CD8-positive, alpha-beta memory T cell (primary cell): ENCODE measurements around the gene PDE8A. TPM values are rescaled to one million over a fixed set of nuclear protein-coding genes. Genes with fewer than 3 reads are reported as not detected.

Experiments
- CTCF ChIA-PET: fragments of 350-600 bp; sonication (Branson Sonifier 250); formaldehyde crosslinking; loops from one replicate; lab custom pipeline; 2021; ENCODE audit warnings: antibody characterized with exemption; lab: Charles Lee
- POLR2A ChIA-PET: fragments of 350-600 bp; sonication (Branson Sonifier 250); formaldehyde crosslinking; loops from one replicate; lab custom pipeline; 2021; ENCODE audit warnings: antibody characterized with exemption; lab: Charles Lee
- DNase-seq, 5 donors: peaks; one replicate each; pipeline versions ENCODE4 v3.0.0 to v3.0.0-alpha.2; 2020 to 2022; ENCODE audit warnings: mixed read lengths in 1 of 5
- H3K27ac ChIP-seq: one replicate; pipeline ENCODE4 v1.7.0; 2013; ENCODE audit warnings: low read depth, mild to moderate bottlenecking, low read length, moderate library complexity
- H3K27me3 ChIP-seq: 2 replicates; pipeline ENCODE4 v1.7.0; 2013; ENCODE audit warnings: low read length, mild to moderate bottlenecking; ENCODE audit not compliant: insufficient read depth, poor library complexity, severe bottlenecking
- H3K36me3 ChIP-seq: 2 replicates; pipeline ENCODE4 v1.7.0; 2013; ENCODE audit warnings: mild to moderate bottlenecking, low read length, moderate library complexity; ENCODE audit not compliant: insufficient read depth
- H3K4me1 ChIP-seq: 2 replicates; pipeline ENCODE4 v1.7.0; 2013; ENCODE audit warnings: mild to moderate bottlenecking, low read length, moderate library complexity; ENCODE audit not compliant: insufficient read depth
- H3K4me3 ChIP-seq: 2 replicates; pipeline ENCODE4 v1.7.0; 2013; ENCODE audit warnings: mild to moderate bottlenecking, low read length
- H3K9me3 ChIP-seq: 2 replicates; pipeline ENCODE4 v1.7.0; 2013; ENCODE audit warnings: mild to moderate bottlenecking, low read length
- H3K27ac Mint-ChIP-seq, 8 donors: one replicate each; pipeline ENCODE4 v1.8.0; 2020 to 2021; ENCODE audit warnings: mixed read lengths in 8 of 8, mild to moderate bottlenecking in 6 of 8, inconsistent platforms in 3 of 8, moderate library complexity in 3 of 8
- H3K27me3 Mint-ChIP-seq, 2 donors: one replicate each; pipeline ENCODE4 v1.8.0; 2020 to 2021; ENCODE audit warnings: mixed read lengths in 2 of 2, mild to moderate bottlenecking in 1 of 2, moderate library complexity in 1 of 2
- H3K36me3 Mint-ChIP-seq, 3 donors: one replicate each; pipeline ENCODE4 v1.8.0; 2020 to 2021; ENCODE audit warnings: mixed read lengths in 3 of 3, inconsistent platforms in 1 of 3, mild to moderate bottlenecking in 1 of 3
- H3K4me1 Mint-ChIP-seq, 3 donors: one replicate each; pipeline ENCODE4 v1.8.0; 2020 to 2021; ENCODE audit warnings: mixed read lengths in 3 of 3, inconsistent platforms in 1 of 3, mild to moderate bottlenecking in 1 of 3
- H3K4me3 Mint-ChIP-seq, 7 donors: one replicate each; pipeline ENCODE4 v1.8.0; 2020 to 2021; ENCODE audit warnings: mixed read lengths in 7 of 7, mild to moderate bottlenecking in 6 of 7, moderate library complexity in 4 of 7, inconsistent platforms in 2 of 7
- H3K9me3 Mint-ChIP-seq, 5 donors: one replicate each; pipeline ENCODE4 v1.8.0; 2020 to 2022; ENCODE audit warnings: mixed read lengths in 5 of 5, mild to moderate bottlenecking in 3 of 5, moderate library complexity in 2 of 5, inconsistent platforms in 1 of 5
- polyA plus RNA-seq: library from polyadenylated mRNA; unstranded; fragments of 300-500 nt; fragmentation: Illumina TruSeq; gene quantifications from one replicate; pipeline ENCODE4 v1.2.3, GENCODE V29; 2021
- total RNA-seq, 2 experiments: library from RNA; stranded (reverse); gene quantifications; one replicate each; pipeline ENCODE4 v1.2.3, GENCODE V29; 2021

PDE8A gene
- total and polyA plus RNA-seq, 3 experiments from 2014 or later, result 4.4 to 17.6 (median 14.3) TPM

GRCh38 chr15:85095566-85095965, 113.9 kb downstream of the PDE8A start:
- no peaks in the 10 kb centered on the region for H3K27me3 ChIP-seq
- Mint-ChIP-seq H3K27me3 (no peaks in the 10 kb centered on the region), H3K27ac (no peak overlapping the region), H3K9me3 (no peaks in the 10 kb centered on the region), H3K36me3 (peaks cover 17 to 52% (median 24%) of the 10 kb centered on the region in 3 donors), H3K4me3 (no peak overlapping the region), H3K4me1 (peaks cover 0 to 7% (median 7%) of the 10 kb centered on the region in 3 donors)
- no peak for DNase-seq
- POLR2A ChIA-PET, result no interaction called here
- no peak overlapping the region for H3K4me3 ChIP-seq
- peaks cover 6% of the 10 kb centered on the region for H3K4me1 ChIP-seq
- CTCF ChIA-PET, result interaction anchor here (1.8 kb wide), 1 partner anchor 9 kb away, joined by 5 read pairs; no protein-coding TSS in a partner anchor
- H3K9me3 ChIP-seq, result no peaks in the 10 kb centered on the region
- H3K27ac ChIP-seq, result no peak overlapping the region
- peaks cover 6% of the 10 kb centered on the region for H3K36me3 ChIP-seq

GRCh38 chr15:85097250-85097649, 115.6 kb downstream of the PDE8A start:
- peaks cover 9% of the 10 kb centered on the region for H3K4me1 ChIP-seq
- ChIA-PET CTCF (no interaction called here), POLR2A (no interaction called here)
- H3K9me3 Mint-ChIP-seq, result no peaks in the 10 kb centered on the region
- H3K4me3 Mint-ChIP-seq, result no peak overlapping the region
- H3K36me3 ChIP-seq, result peaks cover 4% of the 10 kb centered on the region
- H3K4me3 ChIP-seq, result no peak overlapping the region
- no peaks in the 10 kb centered on the region for H3K27me3 ChIP-seq
- no peak overlapping the region for H3K27ac ChIP-seq
- peaks cover 14 to 35% (median 18%) of the 10 kb centered on the region in 3 donors for H3K36me3 Mint-ChIP-seq
- DNase-seq, result no peak
- H3K4me1 Mint-ChIP-seq, result peaks cover 0 to 7% (median 7%) of the 10 kb centered on the region in 3 donors
- H3K27ac Mint-ChIP-seq, result no peak overlapping the region
- H3K27me3 Mint-ChIP-seq, result no peaks in the 10 kb centered on the region
- H3K9me3 ChIP-seq, result no peaks in the 10 kb centered on the region

- no peaks in the 10 kb centered on the region for H3K9me3 ChIP-seq
- DNase-seq, result no peak
- H3K27ac ChIP-seq, result no peak overlapping the region
- H3K27me3 ChIP-seq, result no peaks in the 10 kb centered on the region
- Mint-ChIP-seq H3K36me3 (peaks cover 11 to 31% (median 18%) of the 10 kb centered on the region in 3 donors), H3K27me3 (no peaks in the 10 kb centered on the region), H3K9me3 (no peaks in the 10 kb centered on the region), H3K4me3 (no peak overlapping the region), H3K4me1 (peaks cover 0 to 7% (median 7%) of the 10 kb centered on the region in 3 donors), H3K27ac (no peak overlapping the region)
- peaks cover 9% of the 10 kb centered on the region for H3K4me1 ChIP-seq
- POLR2A ChIA-PET, result no interaction called here
- H3K4me3 ChIP-seq, result no peak overlapping the region
- CTCF ChIA-PET, result no interaction called here
- H3K36me3 ChIP-seq, result no peaks in the 10 kb centered on the region
These were observed 116.1 kb downstream of the PDE8A start for GRCh38 chr15:85097725-85098124.

GRCh38 chr15:85099195-85099803, 117.6 kb downstream of the PDE8A start:
- Histone ChIP-seq H3K27me3 (no peaks in the 10 kb centered on the region), H3K36me3 (no peaks in the 10 kb centered on the region), H3K4me3 (no peak overlapping the region), H3K9me3 (no peaks in the 10 kb centered on the region), H3K27ac (no peak overlapping the region), H3K4me1 (peaks cover 9% of the 10 kb centered on the region)
- H3K4me3 Mint-ChIP-seq, result no peak overlapping the region
- peaks cover 4 to 7% (median 7%) of the 10 kb centered on the region in 3 donors for H3K4me1 Mint-ChIP-seq
- ChIA-PET POLR2A (no interaction called here), CTCF (no interaction called here)
- peaks cover 8 to 20% (median 12%) of the 10 kb centered on the region in 3 donors for H3K36me3 Mint-ChIP-seq
- DNase-seq, result no peak
- no peaks in the 10 kb centered on the region for H3K9me3 Mint-ChIP-seq
- no peaks in the 10 kb centered on the region for H3K27me3 Mint-ChIP-seq
- H3K27ac Mint-ChIP-seq, result peak overlapping the region in 1 of 8 donors; percentile 61

- Histone ChIP-seq H3K9me3 (no peaks in the 10 kb centered on the region), H3K36me3 (no peaks in the 10 kb centered on the region), H3K27me3 (no peaks in the 10 kb centered on the region), H3K4me1 (peaks cover 9% of the 10 kb centered on the region), H3K27ac (no peak overlapping the region), H3K4me3 (no peak overlapping the region)
- H3K9me3 Mint-ChIP-seq, result no peaks in the 10 kb centered on the region
- CTCF ChIA-PET, result no interaction called here
- H3K4me1 Mint-ChIP-seq, result peaks cover 4 to 7% (median 7%) of the 10 kb centered on the region in 3 donors
- no peak overlapping the region for H3K4me3 Mint-ChIP-seq
- peak in 2 of 5 donors; percentile 17 to 59 for DNase-seq
- H3K36me3 Mint-ChIP-seq, result peaks cover 6 to 17% (median 11%) of the 10 kb centered on the region in 3 donors
- no peaks in the 10 kb centered on the region for H3K27me3 Mint-ChIP-seq
- no peak overlapping the region for H3K27ac Mint-ChIP-seq
- POLR2A ChIA-PET, result no interaction called here
These were observed 118.7 kb downstream of the PDE8A start for GRCh38 chr15:85100186-85100937.

GRCh38 chr15:85104584-85104983, 122.9 kb downstream of the PDE8A start:
- Histone ChIP-seq H3K36me3 (no peaks in the 10 kb centered on the region), H3K4me3 (no peak overlapping the region), H3K9me3 (no peaks in the 10 kb centered on the region), H3K27me3 (no peaks in the 10 kb centered on the region), H3K4me1 (peaks cover 9% of the 10 kb centered on the region), H3K27ac (no peak overlapping the region)
- DNase-seq, result no peak
- Mint-ChIP-seq H3K36me3 (peaks cover 0 to 12% (median 8%) of the 10 kb centered on the region in 3 donors), H3K27me3 (no peaks in the 10 kb centered on the region), H3K27ac (no peak overlapping the region), H3K9me3 (no peaks in the 10 kb centered on the region), H3K4me1 (peaks cover 3 to 4% (median 4%) of the 10 kb centered on the region in 3 donors), H3K4me3 (no peak overlapping the region)
- ChIA-PET POLR2A (no interaction called here), CTCF (no interaction called here)

GRCh38 chr15:85108136-85108535, 126.5 kb downstream of the PDE8A start:
- CTCF ChIA-PET, result no interaction called here
- Mint-ChIP-seq H3K27me3 (no peaks in the 10 kb centered on the region), H3K4me1 (peaks cover 0 to 4% (median 0%) of the 10 kb centered on the region in 3 donors), H3K9me3 (no peaks in the 10 kb centered on the region), H3K4me3 (no peak overlapping the region), H3K36me3 (peaks cover 2 to 13% (median 13%) of the 10 kb centered on the region in 3 donors), H3K27ac (no peak overlapping the region)
- no peaks in the 10 kb centered on the region for H3K4me1 ChIP-seq
- H3K9me3 ChIP-seq, result no peaks in the 10 kb centered on the region
- no peak overlapping the region for H3K27ac ChIP-seq
- no peak overlapping the region for H3K4me3 ChIP-seq
- DNase-seq, result no peak
- H3K36me3 ChIP-seq, result no peaks in the 10 kb centered on the region
- H3K27me3 ChIP-seq, result no peaks in the 10 kb centered on the region
- POLR2A ChIA-PET, result no interaction called here

GRCh38 chr15:85109333-85109732, 127.7 kb downstream of the PDE8A start:
- H3K27ac ChIP-seq, result no peak overlapping the region
- Mint-ChIP-seq H3K9me3 (no peaks in the 10 kb centered on the region), H3K4me3 (no peak overlapping the region), H3K27me3 (no peaks in the 10 kb centered on the region), H3K27ac (peak overlapping the region in 1 of 8 donors; percentile 26), H3K4me1 (no peaks in the 10 kb centered on the region), H3K36me3 (peaks cover 4 to 25% (median 16%) of the 10 kb centered on the region in 3 donors)
- ChIA-PET CTCF (no interaction called here), POLR2A (no interaction called here)
- no peaks in the 10 kb centered on the region for H3K27me3 ChIP-seq
- no peaks in the 10 kb centered on the region for H3K36me3 ChIP-seq
- no peaks in the 10 kb centered on the region for H3K9me3 ChIP-seq
- no peaks in the 10 kb centered on the region for H3K4me1 ChIP-seq
- H3K4me3 ChIP-seq, result no peak overlapping the region
- DNase-seq, result no peak
